Fibroblast of the aortic adventitia (primary cell): ENCODE measurements around the gene CLIC3. TPM values are rescaled to one million over a fixed set of nuclear protein-coding genes. Genes with fewer than 3 reads are reported as not detected.

Experiments
- DNase-seq: peaks from one replicate; pipeline ENCODE4 v3.0.0-alpha.2; 2010; ENCODE audit warnings: low read depth
- H3K4me3 ChIP-seq: 2 replicates; pipeline ENCODE4 v1.5.1; 2011; ENCODE audit warnings: low read depth, mild to moderate bottlenecking, control low read depth, low read length, moderate library complexity
- CTCF ChIP-seq: IDR thresholded peaks from 2 replicates; pipeline ENCODE4 v1.5.1; 2011; ENCODE audit warnings: mild to moderate bottlenecking, low read length, control low read depth, inconsistent platforms; ENCODE audit not compliant: insufficient read depth
- total RNA-seq: library from RNA; depleted of rRNA; stranded (reverse); fragments of >200 nt; gene quantifications from 2 replicates; pipeline ENCODE4 v1.2.3, GENCODE V29; 2012; ENCODE audit warnings: low replicate concordance

The CLIC3 gene
- total RNA-seq, 1 donor, result 5.2 TPM

- H3K4me3 ChIP-seq, result no peak overlapping the region
- DNase-seq, result no peak
- TF ChIP-seq CTCF, result no peak
Observed at GRCh38 chr9:136980669-136981478, 15.5 kb downstream of the CLIC3 start.

GRCh38 chr9:136979769-136980587 is 16.4 kb downstream of the CLIC3 start:
- no peak for DNase-seq
- TF ChIP-seq CTCF, result no peak
- H3K4me3 ChIP-seq, result no peak overlapping the region

DNA sequence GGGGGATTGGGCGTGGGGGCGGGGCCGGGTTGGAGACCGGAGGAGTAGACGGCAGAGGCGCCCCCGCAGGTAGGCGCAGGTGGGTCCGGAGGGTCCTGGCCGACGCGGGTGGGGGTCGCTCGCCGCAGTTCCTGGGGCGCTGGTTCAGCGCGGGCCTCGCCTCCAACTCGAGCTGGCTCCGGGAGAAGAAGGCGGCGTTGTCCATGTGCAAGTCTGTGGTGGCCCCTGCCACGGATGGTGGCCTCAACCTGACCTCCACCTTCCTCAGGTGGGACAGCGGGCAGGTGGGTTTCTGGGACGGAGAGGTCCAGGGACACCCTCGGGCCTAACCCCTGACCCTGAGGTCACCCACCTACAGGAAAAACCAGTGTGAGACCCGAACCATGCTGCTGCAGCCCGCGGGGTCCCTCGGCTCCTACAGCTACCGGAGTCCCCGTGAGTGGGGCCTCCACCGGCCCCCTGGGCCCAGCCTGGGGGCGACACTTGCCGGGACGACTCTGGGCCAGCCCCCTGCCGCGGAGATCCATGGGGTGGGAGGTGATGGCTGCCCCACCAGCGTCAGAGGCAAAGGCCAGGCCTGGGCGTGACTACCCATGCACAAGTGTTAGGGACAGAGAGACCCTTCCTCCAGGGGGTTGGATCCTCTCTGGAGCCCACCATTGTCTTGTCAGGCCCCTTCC is 17.4 kb downstream of the CLIC3 start:
- H3K4me3 ChIP-seq, result no peak overlapping the region
- no peak for TF ChIP-seq CTCF
- DNase-seq, result no peak

DNA sequence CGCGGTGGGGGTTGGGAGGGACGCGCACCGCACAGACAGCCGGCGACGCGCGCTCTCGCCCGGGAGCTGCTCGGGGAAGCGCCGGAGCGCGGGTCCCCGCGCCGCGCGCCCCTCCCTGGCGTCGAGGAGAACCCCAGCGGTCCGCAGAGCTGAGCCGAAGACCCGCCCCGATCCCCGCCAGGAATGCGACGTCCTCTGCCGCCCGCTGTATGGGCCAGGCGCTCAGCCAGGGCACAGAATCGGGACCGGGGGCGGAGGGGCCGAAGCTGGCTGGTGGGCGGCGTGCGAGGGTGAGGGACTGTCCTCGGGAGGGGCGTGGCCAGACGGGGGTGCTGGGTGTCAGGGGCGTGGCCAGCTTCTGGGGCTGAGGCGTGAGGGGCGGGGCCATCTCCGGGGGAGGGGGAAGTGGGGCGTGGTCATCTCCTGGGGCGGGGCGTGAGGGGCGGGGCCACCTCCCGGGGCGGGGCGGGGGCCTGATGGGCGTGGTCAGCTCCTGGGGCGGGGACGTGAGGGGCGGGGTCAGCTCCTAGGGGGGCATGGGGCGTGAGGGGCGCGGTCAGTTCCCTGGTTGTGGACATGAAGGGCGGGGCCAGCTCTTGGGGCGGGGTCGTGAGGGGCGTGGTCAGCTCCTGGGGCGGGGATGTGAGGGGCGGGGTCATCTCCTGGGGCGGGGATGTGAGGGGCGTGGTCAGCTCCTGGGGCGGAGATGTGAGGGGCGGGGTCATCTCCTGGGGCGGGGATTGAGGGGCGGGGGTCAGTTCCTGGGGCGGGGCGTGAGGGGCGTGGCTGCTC is 18.1 kb downstream of the CLIC3 start:
- peak; percentile 32 for DNase-seq

GRCh38 chr9:136977649-136978072 is 18.7 kb downstream of the CLIC3 start:
- peak overlapping the region; percentile 56 for H3K4me3 ChIP-seq
- no peak for TF ChIP-seq CTCF
- no peak for DNase-seq

More for the DNA sequence above, 18.1 kb downstream of the CLIC3 start:
- H3K4me3 ChIP-seq, result peak overlapping the region; percentile 56
- no peak for TF ChIP-seq CTCF

DNA sequence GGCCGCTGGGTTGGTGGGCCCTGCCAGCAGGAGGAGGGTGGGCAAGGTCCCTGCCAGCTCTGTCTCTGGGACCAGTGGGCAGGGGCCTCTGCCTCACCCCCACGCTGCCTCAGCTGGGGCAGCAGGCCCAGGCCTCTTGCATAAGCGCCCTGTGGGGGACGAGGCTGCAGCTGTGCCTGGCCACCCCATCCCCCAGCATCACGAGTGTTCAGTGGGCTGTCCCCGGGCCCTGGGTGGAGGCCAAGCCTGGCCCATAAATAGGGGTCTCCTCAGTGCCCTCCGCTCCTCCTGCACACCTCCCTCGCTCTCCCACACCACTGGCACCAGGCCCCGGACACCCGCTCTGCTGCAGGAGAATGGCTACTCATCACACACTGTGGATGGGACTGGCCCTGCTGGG is 19.1 kb downstream of the CLIC3 start, which contains the start of gene PTGDS:
TSS of gene PTGDS (plus strand) at position 282 of the 400 bp plus-strand sequence. CDS start at position 357, 75 bp downstream.
- no peak for DNase-seq
- TF ChIP-seq CTCF, result no peak
- peak within 1 kb of the TSS; percentile 56 for H3K4me3 ChIP-seq
